GM19240 (cell line): ENCODE results near the gene EFHD2.
"Not testable (repeated sequence)": the region's sequence is repeated elsewhere in the genome, so short reads cannot be mapped to it uniquely, and the experiment has no call there.

Experiments used
- DNase-seq: peaks from one replicate; pipeline ENCODE4 v3.0.0; 2011; ENCODE audit warnings: low spot score; ENCODE audit not compliant: insufficient read length

Gene EFHD2

GRCh38 chr1:15388201-15388880 lies 21.3 kb upstream of the EFHD2 start:
- no peak for DNase-seq

- DNase-seq: not testable (repeated sequence)
Observed at GRCh38 chr1:15389828-15390227, 19.9 kb upstream of the EFHD2 start.

- DNase-seq: no peak
Observed at GRCh38 chr1:15390667-15391066, 19.0 kb upstream of the EFHD2 start.

GRCh38 chr1:15391366-15391765 lies 18.3 kb upstream of the EFHD2 start:
- DNase-seq: no peak

GRCh38 chr1:15393475-15394257 lies 16.0 kb upstream of the EFHD2 start:
- no peak for DNase-seq

- DNase-seq: no peak
Observed at GRCh38 chr1:15394258-15394690, 15.4 kb upstream of the EFHD2 start.

- DNase-seq: no peak
Observed at GRCh38 chr1:15397236-15397635, 12.5 kb upstream of the EFHD2 start.

- no peak for DNase-seq
Observed at GRCh38 chr1:15399710-15400109, 10.0 kb upstream of the EFHD2 start.

GRCh38 chr1:15400627-15401026 lies 9.1 kb upstream of the EFHD2 start:
- no peak for DNase-seq

GRCh38 chr1:15401391-15402055 lies 8.2 kb upstream of the EFHD2 start:
- no peak for DNase-seq

- no peak for DNase-seq
Observed at GRCh38 chr1:15402809-15403450, 6.8 kb upstream of the EFHD2 start.

- DNase-seq: no peak
Observed at GRCh38 chr1:15403962-15404580, 5.6 kb upstream of the EFHD2 start.

- DNase-seq: no peak
Observed at GRCh38 chr1:15405106-15405850, 4.4 kb upstream of the EFHD2 start.

- DNase-seq: no peak
Observed at GRCh38 chr1:15406614-15407559, 2.8 kb upstream of the EFHD2 start.

GRCh38 chr1:15407580-15407979 lies 2.1 kb upstream of the EFHD2 start:
- no peak for DNase-seq

- no peak for DNase-seq
Observed at GRCh38 chr1:15408890-15409387, 749 bp upstream of the EFHD2 start.

- no peak for DNase-seq
Observed at GRCh38 chr1:15410223-15410883, 665 bp downstream of the EFHD2 start.

GRCh38 chr1:15410884-15411245 lies 1.2 kb downstream of the EFHD2 start:
- no peak for DNase-seq

- peak; percentile 61 for DNase-seq
Observed at GRCh38 chr1:15411593-15412137, 2.0 kb downstream of the EFHD2 start.
